Pancreas (tissue), 10 donors: Measurements from ENCODE around the gene SHC2. TPM values are rescaled to one million over a fixed set of nuclear protein-coding genes. Genes with fewer than 3 reads are reported as not detected.

Experiments
- ATAC-seq, 4 donors: fragments of 200-7000 bp; cut with Tn5 transposase; one replicate each; pipeline versions ENCODE4 v1.8.0 to v1.9.1; 2020; ENCODE audit warnings: mild to moderate bottlenecking in 4 of 4, moderate library complexity in 4 of 4
- DNase-seq, 6 donors: peaks; one replicate each; pipeline ENCODE4 v3.0.0-alpha.2; 2020
- FAIRE-seq: peaks from 2 replicates; lab custom pipeline; 2012; peaks lifted over from hg19 to GRCh38; lab: Jason Lieb, UNC
- H3K27ac ChIP-seq, 4 donors: fragments of 200-600 bp; sonication (generic); 1 replicate in 3 of 4; 2 replicates in 1 of 4; pipeline versions ENCODE4 v1.5.0 to v1.8.0; 2020
- H3K27me3 ChIP-seq, 4 donors: fragments of 200-600 bp; one replicate each; pipeline ENCODE4 v1.8.0; 2021
- H3K36me3 ChIP-seq, 3 donors: fragments of 200-600 bp; sonication (generic) in 1 of 3; one replicate each; pipeline versions ENCODE4 v1.5.0 to v1.8.0; 2020 to 2021
- H3K4me1 ChIP-seq, 3 donors: fragments of 200-600 bp; one replicate each; pipeline ENCODE4 v1.8.0; 2021
- H3K4me3 ChIP-seq, 4 donors: fragments of 200-600 bp; sonication (generic) in 2 of 4; one replicate each; pipeline versions ENCODE4 v1.5.0 to v1.8.0; 2020 to 2021
- H3K9me3 ChIP-seq, 4 donors: fragments of 200-600 bp; one replicate each; pipeline ENCODE4 v1.8.0; 2021
- WGBS, 2 donors: extraction: QIAGEN DNeasy Blood & Tissue Kit; methylation state at CpG; one replicate each; pipeline ENCODE4 v1.1.7; 2013; 5-methylcytosine and 5-hydroxymethylcytosine counted together
- intact Hi-C, 3 donors: fragments of 100-400 bp; cut with DNase I; formaldehyde crosslinking; loops; one replicate each; pipeline versions ENCODE4 v1.11.1 to v1.14.2; 2022
- polyA plus RNA-seq, 2 donors: library from polyadenylated mRNA; stranded (reverse); fragments of 200-250 nt; gene quantifications; one replicate each; pipeline ENCODE4 v1.2.3, GENCODE V29; 2013
- total RNA-seq, 6 donors: library from RNA; stranded (reverse); fragmentation: NEBNext Ultra II Directional in 4 of 6; extraction: Animal tissue kit (Norgen Biotek cat#: 25700) in 4 of 6; gene quantifications; one replicate each; pipeline versions ENCODE4 v1.2.1 to v1.2.4, GENCODE V29; 2021 to 2023
- TF ChIP-seq, protein P1 (sequence below), 4 donors: fragments of 200-600 bp; sonication (generic) in 3 of 4; IDR thresholded peaks; one replicate each; pipeline versions ENCODE4 v1.5.0 to v1.8.0; 2021; ENCODE audit warnings: antibody characterized with exemption in 4 of 4
- donor health status: healthy with polysubstance abuse.
- donor health status: DM: no; HTN: no; CAD: no; lungs with moderate emphysema.
- donor health status: DM: no; HTN: no; CAD: no.
- donor health status: control.
- donor health status: control.
- donor health status: Bipolar disorder and iron deficiency.
- donor health status: DM: yes; HTN: yes; CAD: no.
- donor health status: DM: no; HTN: no; CAD: no.
- donor health status: DM: no; HTN: no; CAD: no.
- donor health status: DM: yes; HTN: yes; CAD: no.

SHC2 gene
- total and polyA plus RNA-seq, 8 donors, result 76.2 to 382 (median 111) TPM

DNA sequence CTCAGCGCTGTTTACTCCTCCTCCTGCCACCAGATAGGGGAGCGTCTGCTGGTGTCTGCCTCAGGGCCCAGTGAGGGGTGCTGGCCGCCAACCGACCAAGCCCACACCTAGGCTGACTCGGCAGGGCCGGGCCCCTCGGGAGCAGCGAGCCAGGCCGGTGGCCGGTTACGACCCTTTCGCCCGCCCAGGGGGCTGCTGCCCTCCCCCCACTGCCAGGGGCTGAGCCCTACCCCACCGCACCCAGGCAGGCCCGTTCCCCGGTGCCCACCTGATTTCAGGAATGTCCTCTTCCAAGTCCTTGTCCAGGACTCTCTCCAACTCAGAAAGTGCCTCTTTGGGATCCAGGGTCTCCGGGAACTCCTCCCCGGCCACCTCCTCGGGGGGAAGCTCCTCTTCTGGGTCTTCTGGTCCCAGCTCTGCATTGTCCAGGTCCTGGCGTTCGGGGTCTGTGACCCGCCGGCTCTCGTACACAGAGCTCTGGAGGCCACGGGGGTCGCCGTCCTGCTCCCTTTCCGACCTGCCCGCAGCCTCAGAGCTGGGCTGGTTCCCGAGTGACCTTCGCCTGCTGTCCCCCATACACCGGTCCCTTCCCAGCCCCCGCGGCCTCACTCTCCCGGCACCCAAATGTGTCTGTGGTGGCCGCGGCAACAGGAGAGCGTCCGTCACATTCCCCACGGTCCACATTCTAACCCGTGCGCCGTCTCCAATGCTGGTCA lies 85.3 kb downstream of the SHC2 start:
- H3K36me3 ChIP-seq, result no peaks in the 10 kb centered on the region
- no peaks in the 10 kb centered on the region for H3K9me3 ChIP-seq
- DNase-seq, result no peak
- no peaks in the 10 kb centered on the region for H3K4me1 ChIP-seq
- FAIRE-seq, result no peak
- WGBS, 2 donors, result 54% methylated on average over 43 of the region's 43 CpGs
- no peak overlapping the region for H3K27ac ChIP-seq
- H3K4me3 ChIP-seq, result no peak overlapping the region
- TF ChIP-seq, protein P1, sequence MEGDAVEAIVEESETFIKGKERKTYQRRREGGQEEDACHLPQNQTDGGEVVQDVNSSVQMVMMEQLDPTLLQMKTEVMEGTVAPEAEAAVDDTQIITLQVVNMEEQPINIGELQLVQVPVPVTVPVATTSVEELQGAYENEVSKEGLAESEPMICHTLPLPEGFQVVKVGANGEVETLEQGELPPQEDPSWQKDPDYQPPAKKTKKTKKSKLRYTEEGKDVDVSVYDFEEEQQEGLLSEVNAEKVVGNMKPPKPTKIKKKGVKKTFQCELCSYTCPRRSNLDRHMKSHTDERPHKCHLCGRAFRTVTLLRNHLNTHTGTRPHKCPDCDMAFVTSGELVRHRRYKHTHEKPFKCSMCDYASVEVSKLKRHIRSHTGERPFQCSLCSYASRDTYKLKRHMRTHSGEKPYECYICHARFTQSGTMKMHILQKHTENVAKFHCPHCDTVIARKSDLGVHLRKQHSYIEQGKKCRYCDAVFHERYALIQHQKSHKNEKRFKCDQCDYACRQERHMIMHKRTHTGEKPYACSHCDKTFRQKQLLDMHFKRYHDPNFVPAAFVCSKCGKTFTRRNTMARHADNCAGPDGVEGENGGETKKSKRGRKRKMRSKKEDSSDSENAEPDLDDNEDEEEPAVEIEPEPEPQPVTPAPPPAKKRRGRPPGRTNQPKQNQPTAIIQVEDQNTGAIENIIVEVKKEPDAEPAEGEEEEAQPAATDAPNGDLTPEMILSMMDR (IDR thresholded peaks at IDR 0.05), result no peak
- H3K27me3 ChIP-seq, result no peaks in the 10 kb centered on the region
- intact Hi-C loops, result no loop called here
- no peak for ATAC-seq

DNA sequence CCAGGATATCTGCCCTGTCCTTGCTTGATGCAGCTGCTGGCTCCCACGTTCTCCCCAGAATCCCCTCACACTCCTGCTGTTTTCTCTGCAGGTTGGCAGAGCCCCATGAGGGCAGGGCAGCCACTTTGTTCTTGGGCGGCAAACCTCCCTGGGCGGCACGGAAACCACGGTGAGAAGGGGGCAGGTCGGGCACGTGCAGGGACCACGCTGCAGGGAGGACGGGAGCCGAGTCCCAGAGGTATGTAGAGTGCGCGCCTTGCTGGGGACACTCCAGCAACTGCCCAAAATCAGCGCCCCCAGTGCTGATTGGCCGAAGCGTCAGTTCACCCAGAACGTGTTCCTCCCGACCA lies 86.0 kb downstream of the SHC2 start:
- no peak for DNase-seq
- H3K9me3 ChIP-seq, result no peaks in the 10 kb centered on the region
- no peak overlapping the region for H3K4me3 ChIP-seq
- ATAC-seq, result no peak
- no peak for FAIRE-seq
- TF ChIP-seq, protein P1 (IDR thresholded peaks at IDR 0.05), result no peak
- no peaks in the 10 kb centered on the region for H3K36me3 ChIP-seq
- no peaks in the 10 kb centered on the region for H3K4me1 ChIP-seq
- no peaks in the 10 kb centered on the region for H3K27me3 ChIP-seq
- intact Hi-C loops, result no loop called here
- WGBS, 2 donors, result 50 to 53% methylated on average over 17 of the region's 17 CpGs
- H3K27ac ChIP-seq, result no peak overlapping the region

DNA sequence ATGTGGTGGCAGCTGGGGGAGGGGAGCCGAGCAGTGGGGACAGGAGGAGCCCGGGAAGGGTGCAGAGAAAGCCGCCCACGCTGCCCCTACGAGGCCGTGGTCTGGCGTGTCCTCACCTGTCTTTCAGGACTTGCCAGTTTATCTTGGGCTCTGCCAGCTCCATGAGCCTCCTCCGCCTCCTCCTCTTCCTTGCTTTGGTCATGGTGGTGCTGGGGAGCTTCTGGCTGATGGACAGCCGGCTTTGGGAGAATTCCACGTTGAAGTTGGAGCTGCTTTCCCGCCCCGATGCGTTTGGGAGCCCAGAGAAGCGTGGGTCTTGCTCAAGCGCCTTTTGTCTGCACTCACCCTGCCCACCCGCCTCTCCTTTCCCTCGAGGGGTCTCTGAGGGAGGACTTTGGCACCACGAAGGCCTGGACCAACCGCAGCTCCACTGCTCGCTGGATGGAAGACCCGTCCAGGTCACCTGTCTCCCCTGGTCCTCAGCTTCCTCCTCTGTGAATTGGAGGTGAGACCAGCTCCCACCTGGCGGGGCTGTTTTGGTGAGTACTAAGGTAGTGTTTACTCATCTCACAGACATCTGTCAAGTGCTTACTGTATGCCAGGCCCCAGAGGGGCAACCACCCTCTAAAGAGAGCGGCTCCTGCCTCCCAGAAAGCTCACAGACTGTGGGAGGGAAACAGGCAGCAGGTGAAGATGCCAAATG lies 86.5 kb downstream of the SHC2 start:
- intact Hi-C loops, result no loop called here
- Histone ChIP-seq H3K4me3 (no peak overlapping the region), H3K36me3 (no peaks in the 10 kb centered on the region), H3K9me3 (no peaks in the 10 kb centered on the region), H3K27me3 (no peaks in the 10 kb centered on the region), H3K27ac (no peak overlapping the region), H3K4me1 (no peaks in the 10 kb centered on the region)
- WGBS, 2 donors, result 40 to 44% methylated on average over 21 to 23 of the region's 23 CpGs
- ATAC-seq (no peak), FAIRE-seq (no peak), DNase-seq (no peak)
- TF ChIP-seq, protein P1 (IDR thresholded peaks at IDR 0.05), result no peak

DNA sequence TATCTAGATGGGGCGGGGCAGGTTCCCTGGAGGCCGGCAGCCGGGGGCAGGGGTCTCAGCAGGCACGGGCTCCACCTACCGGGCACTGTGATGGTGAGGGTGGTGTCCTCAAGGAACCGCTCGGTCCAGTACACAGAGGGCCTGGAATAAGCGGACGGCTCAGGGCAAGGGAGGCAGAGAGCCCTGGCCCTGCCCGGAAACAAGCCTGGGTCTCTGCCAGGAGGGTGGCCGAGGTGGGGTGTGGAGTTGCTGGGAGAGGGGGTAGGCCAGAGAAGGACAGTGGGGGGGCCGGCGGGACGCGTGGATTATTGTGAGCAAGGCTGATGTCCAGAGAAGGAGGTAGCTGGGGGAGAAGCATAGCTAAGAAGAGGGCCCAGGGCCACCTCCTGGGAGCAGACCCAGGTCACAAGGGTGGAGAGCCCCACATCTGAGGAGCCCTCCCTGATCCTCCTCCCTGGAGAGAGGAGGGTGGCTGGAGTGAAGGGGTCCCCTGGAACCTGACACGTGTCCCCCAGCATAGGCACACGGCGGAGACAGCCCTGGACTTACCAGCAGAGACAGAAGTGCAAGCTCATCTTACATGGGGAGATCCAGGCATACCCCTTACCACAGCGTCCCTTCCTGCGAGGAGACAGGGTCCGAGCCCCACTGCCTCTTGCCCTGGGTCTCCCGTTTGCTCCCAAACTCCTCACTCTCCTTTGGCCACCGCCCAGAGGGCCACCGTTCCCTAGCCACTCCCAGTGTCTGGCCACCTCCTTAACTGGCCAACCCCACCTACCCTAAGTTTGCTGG lies 87.2 kb downstream of the SHC2 start:
- 61 to 68% methylated on average over 22 to 24 of the region's 24 CpGs for WGBS, 2 donors
- Histone ChIP-seq H3K27ac (no peak overlapping the region), H3K4me1 (no peaks in the 10 kb centered on the region), H3K4me3 (no peak overlapping the region), H3K9me3 (no peaks in the 10 kb centered on the region), H3K27me3 (no peaks in the 10 kb centered on the region), H3K36me3 (no peaks in the 10 kb centered on the region)
- ATAC-seq, result no peak
- no peak for FAIRE-seq
- DNase-seq, result no peak
- intact Hi-C loops, result no loop called here
- TF ChIP-seq, protein P1 (IDR thresholded peaks at IDR 0.05), result no peak
